NCI-H1436 (cell line): ENCODE results near the gene ST3GAL4.
"Not testable (repeated sequence)": the region's sequence is repeated elsewhere in the genome, so short reads cannot be mapped to it uniquely, and the experiment has no call there.

Experiments used
- DNase-seq: peaks from one replicate; lab custom pipeline; 2025; lab: John Stamatoyannopoulos, UW

Gene ST3GAL4, protein sequence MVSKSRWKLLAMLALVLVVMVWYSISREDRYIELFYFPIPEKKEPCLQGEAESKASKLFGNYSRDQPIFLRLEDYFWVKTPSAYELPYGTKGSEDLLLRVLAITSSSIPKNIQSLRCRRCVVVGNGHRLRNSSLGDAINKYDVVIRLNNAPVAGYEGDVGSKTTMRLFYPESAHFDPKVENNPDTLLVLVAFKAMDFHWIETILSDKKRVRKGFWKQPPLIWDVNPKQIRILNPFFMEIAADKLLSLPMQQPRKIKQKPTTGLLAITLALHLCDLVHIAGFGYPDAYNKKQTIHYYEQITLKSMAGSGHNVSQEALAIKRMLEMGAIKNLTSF

DNA sequence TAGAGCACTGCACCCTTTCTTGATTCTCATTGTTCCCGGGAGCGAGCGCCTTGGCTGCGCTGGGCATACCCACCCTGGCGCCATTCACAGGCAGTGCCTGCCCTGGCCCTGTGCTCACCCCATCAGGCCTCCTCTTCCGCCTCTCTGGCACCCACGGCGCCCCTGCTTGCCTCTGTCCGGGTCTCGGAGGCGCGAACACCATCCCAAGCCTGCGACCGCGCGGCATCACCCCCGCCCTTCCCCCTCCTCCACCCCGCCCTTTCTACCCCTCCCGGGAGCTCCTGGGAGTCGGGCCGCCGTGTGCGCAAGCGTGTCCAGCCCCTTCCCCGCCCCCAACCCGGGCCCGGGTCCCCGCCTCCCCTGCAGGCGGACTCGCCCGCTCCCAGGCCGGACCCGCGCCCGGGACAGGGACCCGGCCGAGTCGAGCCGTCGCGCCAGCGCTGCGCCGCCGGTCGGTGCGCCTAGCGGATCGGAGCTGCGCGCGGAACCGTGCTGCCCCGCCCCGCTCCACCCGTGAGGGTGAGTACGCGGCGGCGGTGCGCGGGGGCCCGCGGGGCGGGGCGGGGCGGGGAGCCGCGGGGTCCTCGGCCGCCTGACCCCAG is at the start of gene ST3GAL4:
TSS of gene ST3GAL4 (plus strand) at position 363 of the 602 bp plus-strand sequence. CDS start 50,470 bp downstream, outside the sequence.
- peak; percentile 78 for DNase-seq

DNA sequence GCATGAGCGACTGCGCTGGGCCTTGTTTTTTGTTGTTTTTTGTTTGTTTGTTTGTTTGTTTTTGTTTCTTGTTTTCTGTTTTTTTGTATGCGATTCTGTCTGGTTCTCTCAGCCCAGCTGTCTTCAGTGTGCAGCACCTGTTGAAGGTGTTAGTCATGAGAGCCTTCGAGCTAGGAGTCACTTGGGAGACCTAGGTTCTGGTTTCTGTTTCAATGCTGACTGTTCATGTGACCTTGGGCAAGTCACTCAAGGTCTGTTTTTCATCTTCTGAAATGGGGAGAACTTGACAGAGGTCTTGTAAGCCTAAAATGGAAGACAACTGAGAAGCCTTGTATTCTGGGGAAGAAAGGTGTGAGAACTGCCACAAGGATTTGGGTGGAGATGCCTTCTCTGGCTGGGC is 49.8 kb upstream of the ST3GAL4 start:
- DNase-seq = no peak

DNA sequence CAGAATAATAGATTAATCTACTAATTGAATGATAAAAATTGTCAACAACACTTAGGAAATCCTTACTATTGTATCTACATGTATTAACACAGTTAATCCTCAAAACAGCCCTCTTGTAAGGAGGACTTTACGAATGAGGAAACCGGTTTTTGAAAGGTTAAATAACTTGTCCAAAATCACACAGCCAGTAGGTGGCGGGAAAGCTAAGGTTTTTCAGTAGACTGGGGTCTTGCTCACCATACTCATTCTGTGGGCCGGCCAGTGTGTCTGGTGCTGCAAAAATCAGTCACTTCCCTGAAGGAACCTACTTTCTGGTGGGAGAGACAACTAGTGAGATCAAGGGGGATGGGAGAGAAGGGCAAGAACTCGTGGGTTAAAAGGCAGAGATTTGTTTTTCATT is 47.8 kb upstream of the ST3GAL4 start:
- no peak for DNase-seq

DNA sequence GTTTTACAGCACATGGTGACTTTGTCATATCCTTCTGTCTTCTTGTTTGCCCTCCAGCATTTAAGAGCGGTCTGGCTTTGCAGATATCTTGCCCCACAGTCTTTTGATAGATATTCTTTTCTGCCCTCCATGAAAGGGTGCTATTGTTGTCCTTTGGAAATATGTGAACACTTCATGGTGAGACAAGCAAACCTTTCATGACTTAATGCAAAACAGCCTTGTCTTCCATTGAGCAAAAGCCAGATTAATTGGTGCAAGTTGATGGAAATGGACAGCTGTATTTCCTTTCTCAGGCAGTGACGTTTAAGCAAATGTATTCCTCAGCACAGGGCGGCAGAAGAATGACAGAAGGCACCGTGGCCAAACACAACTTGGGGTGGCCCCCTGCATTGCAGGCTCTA is 47.2 kb upstream of the ST3GAL4 start:
- DNase-seq = no peak

DNA sequence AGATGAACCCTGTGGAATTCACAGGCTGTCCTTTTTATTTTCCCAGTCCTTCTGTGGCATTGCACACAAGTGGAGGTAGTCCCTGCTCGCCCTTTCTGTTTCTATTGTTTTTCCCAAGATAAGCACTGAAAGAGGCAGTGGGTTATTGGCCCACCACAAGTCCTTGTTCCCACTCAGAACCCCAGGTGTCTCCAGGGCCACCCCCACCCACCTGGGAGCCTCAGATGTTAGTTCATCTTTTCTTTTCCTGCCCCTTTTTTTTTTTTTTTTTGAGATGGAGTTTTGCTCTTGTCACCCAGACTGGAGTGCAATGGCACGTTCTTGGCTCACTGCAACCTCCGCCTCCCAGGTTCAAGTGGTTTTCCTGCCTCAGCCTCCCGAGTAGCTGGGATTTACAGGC is 46.7 kb upstream of the ST3GAL4 start:
- DNase-seq = not testable (repeated sequence)

DNA sequence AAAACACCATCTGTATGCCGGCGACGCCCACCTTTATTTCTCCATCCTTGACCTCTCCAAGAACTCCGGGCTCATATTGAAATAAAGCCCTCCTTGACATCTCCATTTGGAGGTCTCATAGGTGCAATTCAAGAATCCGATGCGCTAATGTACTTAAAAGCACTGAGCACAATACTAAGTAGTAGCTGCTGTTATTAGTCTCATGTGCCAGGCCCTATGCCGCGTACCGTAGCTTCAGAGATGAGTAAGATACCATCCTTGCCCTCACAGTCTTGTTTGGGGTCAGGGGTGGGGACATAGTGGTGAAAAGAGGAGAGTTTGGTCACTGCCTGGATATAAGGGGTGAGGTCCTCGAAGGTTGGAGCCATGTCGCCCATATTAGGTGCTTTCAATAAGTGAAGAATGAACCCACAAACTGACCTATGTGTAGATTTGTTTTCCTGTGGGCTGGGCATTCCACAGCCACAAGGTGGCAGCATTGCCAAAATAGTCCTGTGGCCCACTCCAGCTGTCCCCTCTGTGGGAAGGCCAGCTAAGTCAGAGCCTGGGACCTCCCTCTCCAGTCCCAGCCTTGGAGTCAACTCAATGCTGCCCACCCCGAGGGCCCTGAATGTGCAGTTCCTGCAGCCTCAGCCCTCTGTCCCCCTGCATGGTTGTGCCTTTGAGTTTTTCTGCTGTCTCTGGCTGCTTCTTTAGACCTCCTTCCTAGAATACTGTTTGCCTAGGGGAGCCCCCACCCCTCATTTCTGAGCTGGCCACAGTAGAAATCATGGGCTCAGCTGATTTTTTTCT is 45.1 kb upstream of the ST3GAL4 start:
- peak; percentile 49 for DNase-seq

DNA sequence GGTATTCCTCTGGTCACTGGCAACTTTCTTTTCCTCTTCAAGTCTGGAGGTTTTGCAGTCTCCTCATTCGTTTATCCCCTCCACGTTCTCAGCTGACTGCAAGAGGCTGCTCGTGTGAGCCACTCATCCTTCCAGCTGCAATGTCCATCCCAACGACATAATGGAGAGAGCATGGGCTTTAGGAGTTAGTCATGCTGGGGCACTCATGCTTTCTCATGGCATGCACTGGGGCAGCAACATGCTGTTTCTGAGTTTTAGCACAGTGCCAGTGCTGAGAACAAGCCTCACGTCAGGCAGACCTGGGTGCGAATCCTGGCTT is 44.5 kb upstream of the ST3GAL4 start:
- DNase-seq = no peak

DNA sequence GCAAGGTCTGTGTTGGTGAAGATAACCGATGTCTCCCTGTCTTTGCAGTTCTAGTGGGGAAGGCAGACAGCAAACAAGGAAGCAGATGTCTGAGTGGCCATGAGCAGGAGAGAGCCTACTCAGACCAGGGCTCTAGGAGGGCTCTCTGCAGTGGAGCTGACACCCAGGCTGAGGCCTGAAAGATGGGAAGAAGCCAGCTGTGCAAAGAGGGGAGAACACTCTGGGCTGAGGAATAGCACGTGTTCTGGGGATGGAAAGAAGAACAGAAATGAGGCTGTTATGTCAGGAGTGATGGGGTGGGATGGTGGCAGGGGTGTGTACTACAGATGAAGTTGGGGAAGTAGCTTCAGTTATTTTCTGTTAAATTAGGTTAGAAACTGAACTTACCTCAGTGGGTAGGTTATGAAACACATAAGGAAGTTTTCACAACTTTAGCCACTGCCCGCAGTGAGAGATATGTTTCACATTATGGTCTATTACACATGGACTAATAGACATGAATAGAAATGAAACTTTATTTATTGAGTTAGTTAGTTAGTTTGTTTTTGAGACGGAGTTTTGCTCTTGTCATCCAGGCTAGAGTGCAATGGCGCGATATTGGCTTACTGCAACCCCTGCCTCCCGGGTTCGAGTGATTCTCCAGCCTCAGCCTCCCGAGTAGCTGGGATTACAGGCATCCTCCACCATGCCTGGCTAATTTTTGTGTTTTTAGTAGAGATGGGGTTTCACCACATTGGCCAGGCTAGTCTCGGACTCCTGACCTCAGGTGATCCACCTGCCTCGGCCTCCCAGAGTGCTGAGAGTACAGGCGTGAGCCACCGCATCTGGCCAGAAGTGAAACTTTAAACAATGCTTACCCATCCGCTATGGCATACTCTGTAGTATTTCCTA is 43.8 kb upstream of the ST3GAL4 start:
- no peak for DNase-seq

DNA sequence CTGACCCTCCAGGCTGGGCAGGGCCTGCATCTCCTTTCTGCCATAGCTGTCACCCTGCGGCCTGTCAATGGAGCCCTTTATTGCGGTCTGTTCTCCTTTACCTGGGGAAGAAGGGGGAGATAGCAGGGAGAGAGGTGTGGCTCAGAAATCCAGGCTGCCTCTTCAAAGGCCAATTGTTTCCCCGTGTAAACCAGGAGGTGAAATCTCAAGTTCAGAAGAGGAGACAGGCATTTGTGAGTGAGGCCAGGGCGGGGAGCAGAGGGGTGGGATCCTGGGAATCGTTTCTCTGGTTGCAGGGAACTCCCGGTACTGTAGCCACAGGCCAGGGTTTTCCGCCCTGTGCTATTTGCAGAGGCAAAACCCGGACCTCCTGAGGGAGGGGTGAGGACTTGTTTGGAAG is 42.5 kb upstream of the ST3GAL4 start:
- no peak for DNase-seq

DNA sequence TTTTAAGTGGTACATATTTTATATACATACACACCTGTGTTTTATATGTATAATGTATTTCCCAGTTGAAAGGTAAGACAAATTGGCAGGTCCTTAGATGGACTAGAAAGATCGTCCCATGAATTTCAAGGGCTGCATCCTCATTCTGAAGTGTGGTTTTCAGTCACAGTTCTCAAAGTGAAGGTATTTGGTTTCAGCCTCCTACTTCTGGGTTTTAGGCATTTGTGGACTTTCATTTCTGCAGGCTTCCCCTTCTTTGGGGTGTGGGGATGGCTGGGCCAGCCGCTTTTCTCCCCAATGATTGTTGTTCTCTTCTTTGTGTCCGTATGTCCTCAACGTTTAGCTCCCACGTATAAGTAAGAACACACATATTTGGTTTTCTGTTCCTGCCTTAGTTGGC is 41.7 kb upstream of the ST3GAL4 start:
- DNase-seq = no peak

DNA sequence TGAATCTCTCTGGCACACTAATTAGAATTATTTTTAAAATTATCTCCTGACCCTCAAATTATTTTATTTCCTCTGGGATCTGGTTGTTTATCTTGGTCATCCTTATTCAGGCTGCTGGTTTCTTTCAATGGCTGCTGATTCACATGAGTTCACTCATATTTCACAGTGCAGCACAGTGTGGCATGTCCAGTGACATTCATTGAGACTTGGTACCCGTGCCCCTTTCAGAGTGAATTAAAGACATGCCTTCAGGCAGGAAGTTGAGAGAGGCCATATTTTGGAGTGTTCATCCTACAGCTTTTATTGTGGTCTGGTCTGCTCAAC is 38.1 kb upstream of the ST3GAL4 start:
- DNase-seq = no peak

DNA sequence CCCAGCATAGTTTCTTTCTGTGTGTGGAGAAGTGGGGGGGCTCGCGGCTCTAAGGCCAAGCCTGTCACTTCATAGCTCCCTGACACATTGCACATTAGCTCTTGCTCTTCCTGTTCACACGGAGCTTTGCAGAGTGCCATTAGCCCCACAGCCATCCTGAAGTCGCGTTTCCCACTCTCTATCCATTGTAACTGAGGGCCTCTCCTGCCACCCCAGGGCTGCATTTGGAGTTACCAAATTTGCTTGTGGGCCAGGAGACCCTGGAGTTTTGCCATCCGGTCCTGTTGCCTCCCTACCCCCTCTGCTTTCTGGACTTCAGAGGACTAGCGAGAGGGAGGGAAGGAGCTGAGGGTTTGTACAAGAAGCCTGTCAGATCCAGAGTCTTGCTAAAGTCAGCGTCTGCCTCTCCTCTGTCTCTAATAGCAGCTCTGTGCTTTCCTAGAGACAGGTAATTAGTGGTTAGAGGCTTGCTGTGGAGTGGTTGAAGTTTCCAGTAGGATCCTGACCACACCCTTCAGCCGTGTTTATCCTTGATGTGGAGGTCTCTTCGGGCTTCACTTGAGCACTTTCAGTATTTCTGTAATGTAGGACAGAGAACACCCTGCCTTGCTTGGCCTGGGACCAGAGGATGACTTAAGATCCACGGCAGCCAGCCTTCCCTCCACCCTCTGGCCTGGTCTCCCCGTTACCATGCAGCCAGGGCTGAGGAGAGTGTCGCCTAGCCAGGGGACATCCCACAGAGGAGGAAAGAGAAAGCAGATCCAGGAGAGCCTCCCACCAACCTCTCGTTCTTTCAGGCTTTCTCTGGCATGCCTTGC is 37.5 kb upstream of the ST3GAL4 start:
- no peak for DNase-seq

DNA sequence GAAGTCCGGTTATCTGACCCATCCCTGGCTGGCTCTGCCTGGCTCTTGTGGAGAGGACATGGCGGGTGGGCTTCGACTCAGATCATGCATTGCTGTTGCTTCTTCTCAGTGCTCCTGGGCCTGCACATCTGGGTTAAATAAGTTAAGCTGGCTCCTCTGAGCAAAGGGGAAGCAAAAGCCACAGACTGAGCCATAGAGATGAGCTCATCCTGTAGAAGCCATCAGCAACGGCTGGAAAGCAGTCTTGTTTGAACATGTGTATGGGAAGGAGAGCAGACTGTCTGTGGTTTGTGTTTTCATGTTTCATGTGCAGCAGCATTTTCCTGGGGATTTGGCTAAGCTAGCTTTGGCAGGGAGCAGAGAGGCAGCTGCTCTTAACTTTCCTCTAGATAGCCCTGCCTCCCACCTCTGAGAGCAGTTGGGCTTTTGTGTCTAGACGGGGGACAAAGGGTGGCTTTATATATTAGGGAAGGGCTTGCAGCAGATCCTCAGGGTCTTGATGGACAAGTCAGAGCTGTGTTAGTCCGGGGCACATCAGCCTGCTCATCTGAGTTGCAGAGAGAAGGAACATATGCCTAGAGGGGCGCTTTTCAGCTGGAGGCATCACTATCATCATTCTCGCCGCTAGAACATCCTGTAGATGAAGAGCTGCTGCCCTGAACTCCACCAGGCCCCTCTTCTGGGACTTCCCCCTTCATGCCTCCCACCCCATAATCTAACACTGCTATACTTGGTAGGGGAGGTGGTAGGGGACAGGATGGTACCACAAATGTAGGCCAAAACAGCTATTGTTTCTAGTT is 36.7 kb upstream of the ST3GAL4 start:
- DNase-seq = no peak

DNA sequence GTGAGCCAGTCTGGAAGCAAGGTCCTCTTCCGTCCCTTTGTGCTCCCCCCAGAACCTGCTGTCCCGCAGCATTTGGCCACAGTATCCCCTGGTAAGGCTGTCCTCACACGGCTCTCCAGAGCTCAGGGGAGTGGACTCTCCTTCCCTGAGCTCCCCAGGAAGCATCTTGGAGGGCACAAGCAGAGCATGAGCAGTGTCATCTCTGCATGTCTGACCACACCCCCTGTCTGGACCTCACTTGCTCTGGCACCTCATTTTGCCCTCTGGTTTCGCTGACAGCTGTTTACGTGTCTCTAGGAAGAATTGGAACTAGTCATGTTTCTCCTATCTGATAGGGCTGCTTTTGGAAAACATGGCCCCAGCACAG is 36.1 kb upstream of the ST3GAL4 start:
- no peak for DNase-seq

DNA sequence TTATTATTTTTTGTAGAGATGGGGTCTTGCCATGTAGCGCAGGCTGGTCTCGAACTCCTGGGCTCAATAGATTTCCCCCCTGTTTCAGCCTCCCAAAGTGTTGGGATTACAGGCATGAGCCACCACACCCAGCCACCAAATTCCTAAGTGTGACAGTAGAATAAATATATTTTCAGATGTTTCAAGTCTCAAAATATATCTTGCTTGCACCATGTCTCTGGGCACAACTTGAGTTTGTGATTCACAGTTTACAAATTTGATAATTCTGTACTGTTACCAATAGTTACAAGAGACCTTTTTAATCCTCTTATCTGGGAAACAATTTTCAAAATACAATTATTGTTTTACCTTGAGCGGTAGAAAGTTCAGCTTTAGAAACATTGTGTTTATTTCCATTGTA is 32.5 kb upstream of the ST3GAL4 start:
- no peak for DNase-seq

DNA sequence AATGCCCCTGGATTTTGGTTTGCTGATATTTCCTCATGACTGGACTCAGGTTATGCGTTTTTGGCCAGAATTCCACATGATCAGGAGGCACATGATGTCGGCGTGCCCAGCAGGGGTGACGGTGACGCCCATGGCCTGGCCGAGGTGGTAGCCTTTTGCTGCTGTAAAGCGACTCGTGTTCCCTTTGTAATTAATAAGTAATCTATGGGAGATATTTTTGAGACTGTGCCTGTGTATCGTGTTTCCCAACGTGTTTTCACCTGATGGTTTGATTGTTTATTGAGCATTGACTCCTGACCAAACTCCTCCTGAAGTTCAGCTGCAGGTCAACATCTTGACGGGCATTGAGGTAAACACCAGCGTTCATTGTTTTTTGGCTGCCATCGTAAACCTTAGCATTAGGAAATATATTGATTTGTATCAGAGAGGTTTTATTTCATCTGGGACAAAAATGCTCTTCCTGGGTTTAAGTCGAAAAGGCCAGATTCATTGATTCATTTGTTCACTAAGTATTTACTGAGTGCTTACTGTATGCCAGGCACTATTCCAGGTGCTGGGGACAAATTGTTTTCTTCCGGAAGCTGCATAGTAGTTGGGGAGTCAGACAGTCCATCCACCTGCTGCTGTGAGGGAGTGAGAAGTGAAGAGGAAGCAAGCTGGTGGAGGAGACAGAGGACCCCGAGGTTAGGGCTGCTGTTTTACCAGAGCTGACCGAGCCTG is 28.0 kb upstream of the ST3GAL4 start:
- DNase-seq = no peak

DNA sequence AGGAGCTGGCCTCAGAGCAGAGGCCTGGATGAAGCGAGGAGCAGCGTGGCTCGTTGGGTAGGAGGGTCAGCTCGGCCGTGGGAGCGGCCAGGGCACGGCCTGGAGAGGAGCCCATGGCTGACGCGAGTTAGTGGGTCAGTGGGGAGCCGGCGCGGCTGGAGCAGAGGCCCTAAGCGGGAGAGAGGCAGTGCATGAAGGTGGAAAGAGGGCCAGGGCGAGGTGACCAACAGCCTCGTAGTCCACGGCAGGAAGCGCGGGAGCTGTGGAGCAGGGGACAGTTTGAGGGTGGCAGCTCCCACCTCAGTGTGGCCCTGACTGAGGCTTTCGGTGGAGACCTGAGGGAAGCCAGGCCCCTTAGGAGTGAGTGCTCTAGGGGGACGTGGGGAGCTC is 27.5 kb upstream of the ST3GAL4 start:
- no peak for DNase-seq

DNA sequence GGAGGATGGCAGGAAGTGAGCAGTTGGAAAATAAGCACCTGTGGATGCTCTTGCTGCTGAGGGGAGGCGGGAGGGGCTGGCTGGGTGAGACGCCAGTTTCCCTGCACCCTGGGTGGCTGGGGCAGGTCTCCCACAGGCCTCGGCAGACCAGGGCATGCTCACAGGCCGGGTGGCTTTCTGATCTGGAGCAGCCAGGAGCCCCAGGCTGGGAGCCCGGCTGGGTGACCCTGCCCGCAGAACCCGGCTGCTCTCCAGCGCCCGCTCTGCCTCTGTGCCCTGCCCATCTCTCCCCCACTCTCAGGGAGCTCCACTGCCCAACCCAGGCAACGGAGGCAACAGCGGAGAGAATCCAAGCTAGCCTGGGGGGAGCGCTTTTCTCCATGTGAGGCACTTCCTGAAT is 27.0 kb upstream of the ST3GAL4 start:
- no peak for DNase-seq

DNA sequence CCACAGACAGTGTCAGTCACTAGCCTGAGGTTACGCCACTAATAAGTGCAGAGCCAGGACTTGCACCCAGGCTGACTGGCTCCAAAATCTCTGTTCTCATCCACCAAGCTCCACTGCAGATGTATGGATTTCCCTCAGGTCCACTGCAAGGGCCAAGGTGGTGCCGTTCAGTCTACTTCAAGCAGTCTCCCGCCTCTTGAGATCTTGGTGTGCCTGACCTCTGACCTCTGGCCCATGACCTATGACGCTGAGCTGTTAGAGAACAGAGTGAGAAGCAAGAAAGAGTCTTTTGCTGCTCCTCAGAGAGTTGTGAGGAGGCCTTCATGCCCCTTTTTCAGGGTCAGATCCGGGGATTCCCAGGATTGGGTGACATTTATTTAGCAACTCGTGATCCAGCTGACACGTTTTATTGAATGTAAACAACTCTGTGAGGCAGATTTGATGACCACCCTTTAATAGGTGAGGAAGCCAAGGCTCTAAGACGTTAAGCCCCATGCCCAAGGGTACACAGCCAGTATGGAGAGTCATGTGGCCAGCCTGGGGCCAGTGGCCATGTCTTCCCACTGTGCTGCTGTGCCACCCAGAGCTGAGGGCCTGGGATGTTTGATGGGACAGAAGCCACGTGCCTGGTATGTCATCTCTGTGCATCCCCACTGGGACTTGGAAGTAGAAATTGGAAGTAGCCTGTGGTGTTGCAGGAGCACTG is 26.4 kb upstream of the ST3GAL4 start:
- no peak for DNase-seq
